Midbrain (tissue), 1 donor: Measurements from ENCODE around the gene ABCA13.
A peak's percentile ranks its signal among the peaks of the same experiment; 100 is the strongest.

Source experiments
- DNase-seq: peaks from one replicate; lab custom pipeline; 2025; lab: John Stamatoyannopoulos, UW

The ABCA13 gene

GRCh38 chr7:48298779-48299178 lies 127.5 kb downstream of the ABCA13 start:
- no peak for DNase-seq

GRCh38 chr7:48299580-48300169 lies 128.4 kb downstream of the ABCA13 start:
- peak; percentile 68 for DNase-seq

GRCh38 chr7:48300301-48300700 lies 129.0 kb downstream of the ABCA13 start:
- no peak for DNase-seq

- no peak for DNase-seq
Observed at GRCh38 chr7:48301201-48301600, 129.9 kb downstream of the ABCA13 start.

- no peak for DNase-seq
Observed at GRCh38 chr7:48304641-48305040, 133.4 kb downstream of the ABCA13 start.

GRCh38 chr7:48305661-48306060 lies 134.4 kb downstream of the ABCA13 start:
- no peak for DNase-seq

- no peak for DNase-seq
Observed at GRCh38 chr7:48307041-48307714, 135.9 kb downstream of the ABCA13 start.

GRCh38 chr7:48309720-48310119 lies 138.5 kb downstream of the ABCA13 start:
- no peak for DNase-seq

- DNase-seq = no peak
Observed at GRCh38 chr7:48311464-48312100, 140.3 kb downstream of the ABCA13 start.

GRCh38 chr7:48312151-48312550 lies 140.9 kb downstream of the ABCA13 start:
- DNase-seq = no peak

- DNase-seq = no peak
Observed at GRCh38 chr7:48316768-48317167, 145.5 kb downstream of the ABCA13 start.

- no peak for DNase-seq
Observed at GRCh38 chr7:48317360-48317759, 146.1 kb downstream of the ABCA13 start.

GRCh38 chr7:48321319-48322010 lies 150.2 kb downstream of the ABCA13 start:
- DNase-seq = no peak

GRCh38 chr7:48337012-48337621 lies 165.9 kb downstream of the ABCA13 start:
- DNase-seq = no peak

GRCh38 chr7:48337781-48338180 lies 166.5 kb downstream of the ABCA13 start:
- DNase-seq = no peak

- DNase-seq = no peak
Observed at GRCh38 chr7:48347230-48347825, 176.1 kb downstream of the ABCA13 start.

GRCh38 chr7:48350515-48350914 lies 179.3 kb downstream of the ABCA13 start:
- no peak for DNase-seq

GRCh38 chr7:48351900-48352299 lies 180.6 kb downstream of the ABCA13 start:
- no peak for DNase-seq

GRCh38 chr7:48355346-48355745 lies 184.1 kb downstream of the ABCA13 start:
- no peak for DNase-seq

- DNase-seq = no peak
Observed at GRCh38 chr7:48360574-48360973, 189.3 kb downstream of the ABCA13 start.

- DNase-seq = no peak
Observed at GRCh38 chr7:48363174-48363573, 191.9 kb downstream of the ABCA13 start.

GRCh38 chr7:48365010-48365409 lies 193.8 kb downstream of the ABCA13 start:
- DNase-seq = no peak
